Measurements from ENCODE around the gene UBLCP1. TPM values are rescaled to one million over a fixed set of nuclear protein-coding genes. Genes with fewer than 3 reads are reported as not detected.

The UBLCP1 gene
- total and polyA plus RNA-seq, 2 of the 8 experiments (the other 6 are each of a cell fraction or from before 2014, with no cell fraction given) = 13.0 to 40.9 TPM

DNA sequence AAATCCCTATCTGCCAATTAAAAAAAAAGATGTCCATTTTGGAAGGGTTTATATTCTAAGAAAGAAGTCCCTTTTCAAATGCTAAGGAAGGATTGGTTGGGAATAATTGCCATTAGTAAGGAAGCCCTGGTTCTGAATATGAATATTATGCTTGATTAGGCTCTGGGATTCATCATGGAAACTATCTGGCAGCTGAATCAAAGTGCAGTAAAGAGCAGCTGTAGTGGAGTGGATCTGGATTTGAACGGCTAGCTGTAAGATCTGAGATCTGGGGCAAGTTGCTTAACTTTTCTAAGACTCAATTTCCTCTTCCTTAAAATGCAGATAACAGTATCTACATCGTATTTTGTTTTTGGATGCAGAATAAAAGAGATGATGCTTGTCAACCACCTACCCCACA is 56.7 kb downstream of the UBLCP1 start:
- H4K91ac ChIP-seq (replicated peaks; ENCODE audit: insufficient read length, low read length) = no peak overlapping the region
- no peak overlapping the region for H3K4ac ChIP-seq (replicated peaks; ENCODE audit: insufficient read length, low read depth, low read length)
- no peak overlapping the region for H3K18ac ChIP-seq (ENCODE audit: extremely low read depth, low read length)
- H3K4me2 ChIP-seq (ENCODE audit: insufficient read depth in 1 of 2, low read depth in 2 of 2, low read length in 2 of 2) = no peak overlapping the region
- no peaks in the 10 kb centered on the region for H3K36me3 ChIP-seq (ENCODE audit: control insufficient read depth in 2 of 4, insufficient read depth in 4 of 4, low read length in 3 of 4)
- H3K14ac ChIP-seq (ENCODE audit: insufficient read length) = no peak overlapping the region
- no peak overlapping the region for H2AFZ ChIP-seq (ENCODE audit: low read length)
- CTCF ChIA-PET (ENCODE audit: partially characterized antibody) = interaction anchor here (1.0 to 1.5 kb wide), 4 partner anchors 10 to 163 kb away, joined by 3 to 8 read pairs (median 3); no protein-coding TSS in a partner anchor
- no peak overlapping the region for H3K56ac ChIP-seq (replicated peaks; ENCODE audit: insufficient read length, low read depth, low read length)
- no peaks in the 10 kb centered on the region; a peak in 1 of 7 replicates for H3K4me1 ChIP-seq (replicated peaks in 1 of 4; ENCODE audit: control insufficient read depth in 3 of 4, insufficient read depth in 4 of 4, low read length in 3 of 4)
- H4K8ac ChIP-seq (ENCODE audit: extremely low read depth, insufficient read depth, low read length) = no peak overlapping the region
- POLR2A ChIA-PET (ENCODE audit: partially characterized antibody) = no interaction called here
- H4K5ac ChIP-seq (ENCODE audit: insufficient read length, low read depth, low read length) = no peak overlapping the region
- H3K23ac ChIP-seq (ENCODE audit: insufficient read length) = no peak overlapping the region
- no peak overlapping the region for H3K4me3 ChIP-seq (ENCODE audit: extremely low read depth in 1 of 4, insufficient read depth in 2 of 4, low read depth in 3 of 4, low read length in 4 of 4)
- no peak for DNase-seq (ENCODE audit: low read depth in 1 of 2, low spot score in 2 of 2)
- H3K27ac ChIP-seq (ENCODE audit: low read depth, low read length) = no peak overlapping the region
- H4K20me1 ChIP-seq (replicated peaks in 1 of 2; ENCODE audit: control insufficient read depth in 1 of 2, insufficient read depth in 2 of 2, low read length in 2 of 2) = no peaks in the 10 kb centered on the region
- no peaks in the 10 kb centered on the region for H3K27me3 ChIP-seq (replicated peaks in 1 of 4; ENCODE audit: control insufficient read depth in 3 of 4, extremely low read depth in 1 of 4, insufficient read depth in 3 of 4, low read length in 3 of 4)
- H3K79me2 ChIP-seq (ENCODE audit: control insufficient read depth in 1 of 2, insufficient read depth in 2 of 2, low read length in 2 of 2) = no peaks in the 10 kb centered on the region
- no peak overlapping the region for H3K9ac ChIP-seq (replicated peaks in 1 of 4; ENCODE audit: extremely low read depth in 1 of 4, low read depth in 3 of 4, low read length in 3 of 4)
- no peaks in the 10 kb centered on the region for H3K9me3 ChIP-seq (ENCODE audit: insufficient read depth in 2 of 2, low read depth in 1 of 2, low read length in 1 of 2)
- H3K79me1 ChIP-seq (ENCODE audit: low read depth, low read length) = no peaks in the 10 kb centered on the region
- no peak overlapping the region for H2AK5ac ChIP-seq (ENCODE audit: low read depth, low read length)
- no peaks in the 10 kb centered on the region for H3K23me2 ChIP-seq (ENCODE audit: low read depth, low read length)
- no peak for FAIRE-seq
- no peak overlapping the region for H2BK15ac ChIP-seq (ENCODE audit: low read length)
- no peak overlapping the region for H2BK5ac ChIP-seq (ENCODE audit: low read depth, low read length)
- H2BK120ac ChIP-seq (replicated peaks; ENCODE audit: low read depth, low read length) = no peak overlapping the region
- H2BK20ac ChIP-seq (ENCODE audit: low read length) = no peak overlapping the region
- no peak overlapping the region for H2BK12ac ChIP-seq (ENCODE audit: low read depth, low read length)
- 83% methylated on average over 2 of the region's 2 CpGs; no CpG with 5 or more reads in 1 of the 2 experiments for WGBS, 2 experiments (ENCODE audit: extremely low coverage in 1 of 2, insufficient coverage in 1 of 2, insufficient read length in 1 of 2, insufficient replicate concordance in 2 of 2, low coverage in 1 of 2, low lambda C conversion rate in 2 of 2, missing lambda C conversion rate in 1 of 2)
- TF ChIP-seq SAP30 (IDR thresholded peaks at IDR 0.05; ENCODE audit: insufficient read depth, insufficient replicate concordance, low read length) (no peak), SIX5 (IDR thresholded peaks at IDR 0.05; ENCODE audit: low read depth, low read length) (no peak), RNF2 (IDR thresholded peaks at IDR 0.05; ENCODE audit: borderline replicate concordance, low read depth, low read length, missing control alignments, poor library complexity, severe bottlenecking) (no peak), PHF8 (conservative IDR thresholded peaks at IDR 0.05; ENCODE audit: low read depth, low read length) (no peak), EGR1 (IDR thresholded peaks at IDR 0.05; ENCODE audit: borderline replicate concordance, low read depth, low read length) (no peak), NANOG (IDR thresholded peaks at IDR 0.05; ENCODE audit: insufficient read depth, low read depth, low read length, poor library complexity, severe bottlenecking) (no peak), ATF2 (IDR thresholded peaks at IDR 0.05; ENCODE audit: low read length) (no peak), TCF12 (IDR thresholded peaks at IDR 0.05; ENCODE audit: low read depth, low read length) (no peak), ASH2L (IDR thresholded peaks at IDR 0.05; ENCODE audit: low read length) (no peak), SP1 (IDR thresholded peaks at IDR 0.05; ENCODE audit: low read depth, low read length) (no peak), JUND (IDR thresholded peaks at IDR 0.05; ENCODE audit: low read length) (no peak), RXRA (IDR thresholded peaks at IDR 0.05; ENCODE audit: insufficient read depth, low read depth, low read length) (no peak)

Data from H1 (cell line).